Activated CD8-positive, alpha-beta memory T cell treated with anti-CD3 and anti-CD28 coated beads for 4 hours (primary cell): ENCODE results near the gene SLC25A44.

Source experiments
- DNase-seq, 2 donors: peaks; one replicate each; pipeline ENCODE4 v3.0.0-alpha.2; 2020; ENCODE audit warnings: low read depth in 2 of 2

Gene SLC25A44

GRCh38 chr1:156241311-156241811, 47.5 kb downstream of the SLC25A44 start:
- no peak for DNase-seq

GRCh38 chr1:156241926-156242325, 48.0 kb downstream of the SLC25A44 start, which contains the start of gene BGLAP:
BGLAP (plus strand) TSS chr1:156242184; CDS start chr1:156242232, 48 bp downstream.
- no peak for DNase-seq

DNA sequence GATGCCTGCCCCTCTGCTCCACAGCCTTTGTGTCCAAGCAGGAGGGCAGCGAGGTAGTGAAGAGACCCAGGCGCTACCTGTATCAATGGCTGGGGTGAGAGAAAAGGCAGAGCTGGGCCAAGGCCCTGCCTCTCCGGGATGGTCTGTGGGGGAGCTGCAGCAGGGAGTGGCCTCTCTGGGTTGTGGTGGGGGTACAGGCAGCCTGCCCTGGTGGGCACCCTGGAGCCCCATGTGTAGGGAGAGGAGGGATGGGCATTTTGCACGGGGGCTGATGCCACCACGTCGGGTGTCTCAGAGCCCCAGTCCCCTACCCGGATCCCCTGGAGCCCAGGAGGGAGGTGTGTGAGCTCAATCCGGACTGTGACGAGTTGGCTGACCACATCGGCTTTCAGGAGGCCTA, 48.8 kb downstream of the SLC25A44 start:
- no peak for DNase-seq

DNA sequence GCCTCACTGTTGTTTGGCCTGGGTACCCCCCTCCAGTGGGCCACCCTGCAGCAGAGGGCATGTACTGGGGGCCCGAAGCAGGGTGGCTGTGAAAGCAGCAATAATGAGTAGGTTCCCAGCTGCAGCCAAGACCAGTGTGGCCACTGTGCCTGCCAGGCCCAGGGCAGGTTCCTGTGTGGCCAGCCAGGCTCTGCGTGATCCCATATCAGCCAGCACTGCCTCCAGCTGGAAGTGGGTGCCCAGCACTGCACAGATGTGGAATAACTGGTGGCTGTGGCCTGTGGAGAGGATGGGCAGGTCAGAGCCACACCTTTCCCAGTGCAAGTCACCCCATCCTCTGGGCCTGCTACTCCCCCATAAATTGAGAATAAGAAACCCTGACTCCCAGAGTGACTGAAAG, 50.2 kb downstream of the SLC25A44 start:
- DNase-seq = no peak

DNA sequence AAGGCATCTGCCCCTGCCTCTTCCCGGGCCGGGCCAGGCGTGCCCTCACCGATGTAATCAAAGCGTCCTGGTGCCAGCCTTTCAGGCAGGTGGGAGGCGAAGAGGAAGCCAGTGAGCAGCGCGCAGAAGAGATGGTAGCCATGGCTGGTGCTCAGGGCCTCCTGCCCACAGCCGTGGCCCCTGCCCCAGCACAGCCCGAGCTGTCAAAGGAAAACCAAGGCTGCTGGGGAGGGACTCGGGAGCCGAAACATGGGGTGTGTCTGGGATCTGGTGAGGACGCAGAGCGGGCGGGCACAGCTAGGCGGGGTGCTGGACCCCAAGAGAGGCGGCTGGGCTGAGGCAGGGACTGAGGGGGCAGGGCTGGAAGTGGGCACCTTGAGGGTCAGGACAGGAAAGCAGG, 50.8 kb downstream of the SLC25A44 start:
- DNase-seq = no peak

GRCh38 chr1:156245451-156246232, 51.7 kb downstream of the SLC25A44 start:
- DNase-seq = no peak

GRCh38 chr1:156246241-156246780, 52.4 kb downstream of the SLC25A44 start:
- DNase-seq = no peak

DNA sequence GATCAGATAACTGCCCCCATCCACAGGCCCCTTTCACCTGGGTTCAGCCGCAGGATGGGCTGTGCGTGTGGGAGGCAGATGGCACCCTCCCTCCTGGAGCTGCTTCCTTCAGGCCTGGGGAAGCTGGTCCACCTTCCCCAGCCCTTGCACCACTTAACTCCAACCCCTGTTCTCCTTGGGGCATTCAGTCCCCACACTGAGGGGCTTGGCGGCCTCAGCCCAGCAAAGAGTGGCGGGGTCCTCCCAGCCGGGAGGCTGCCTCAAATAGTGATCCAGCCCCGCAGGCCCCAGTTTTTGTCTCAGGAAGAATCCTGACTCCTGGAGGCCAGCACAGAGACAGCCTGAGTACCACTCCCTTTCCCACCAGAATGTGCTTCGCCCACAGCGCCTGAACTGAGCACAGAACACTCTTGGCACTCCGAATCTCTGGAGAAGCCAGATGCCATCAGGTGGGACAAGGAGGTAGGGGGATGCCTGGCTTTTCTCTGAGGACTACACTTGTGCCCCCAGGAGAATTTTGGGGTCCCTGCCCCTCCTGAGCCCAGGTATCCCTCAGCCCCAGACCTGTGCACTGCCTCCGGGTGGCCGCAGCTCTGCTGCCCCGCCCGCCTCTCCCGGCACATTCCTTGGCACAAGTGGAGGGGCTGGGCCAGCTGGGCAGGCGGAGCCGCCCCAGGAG, 53.0 kb downstream of the SLC25A44 start:
- no peak for DNase-seq

GRCh38 chr1:156247460-156248322, 53.8 kb downstream of the SLC25A44 start, which contains the start of gene PAQR6:
PAQR6 (minus strand) TSS chr1:156248056; CDS start chr1:156246731, 1,325 bp downstream.
- no peak for DNase-seq

DNA sequence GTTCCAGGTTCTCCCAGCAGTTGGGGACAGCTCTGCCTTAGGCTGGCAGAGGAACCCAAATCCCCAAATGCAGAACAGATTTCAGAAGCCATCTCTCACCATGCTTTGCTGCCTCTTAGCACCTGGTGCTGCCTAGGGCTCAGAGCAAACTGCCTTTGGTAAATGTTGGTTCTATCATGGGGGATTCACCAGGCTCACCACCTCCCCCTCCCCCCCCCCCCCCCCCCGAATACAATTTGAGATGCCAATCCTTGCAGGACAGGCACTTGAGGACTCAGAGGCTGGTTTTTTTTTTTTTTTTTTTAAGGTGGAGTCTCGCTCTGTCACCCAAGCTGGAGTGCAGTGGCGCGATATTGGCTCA, 54.4 kb downstream of the SLC25A44 start:
- no peak for DNase-seq

GRCh38 chr1:156249593-156249992, 55.7 kb downstream of the SLC25A44 start:
- no peak for DNase-seq

GRCh38 chr1:156251527-156251926, 57.6 kb downstream of the SLC25A44 start:
- no peak for DNase-seq

- no peak for DNase-seq
Observed at GRCh38 chr1:156253634-156254033, 59.7 kb downstream of the SLC25A44 start.

DNA sequence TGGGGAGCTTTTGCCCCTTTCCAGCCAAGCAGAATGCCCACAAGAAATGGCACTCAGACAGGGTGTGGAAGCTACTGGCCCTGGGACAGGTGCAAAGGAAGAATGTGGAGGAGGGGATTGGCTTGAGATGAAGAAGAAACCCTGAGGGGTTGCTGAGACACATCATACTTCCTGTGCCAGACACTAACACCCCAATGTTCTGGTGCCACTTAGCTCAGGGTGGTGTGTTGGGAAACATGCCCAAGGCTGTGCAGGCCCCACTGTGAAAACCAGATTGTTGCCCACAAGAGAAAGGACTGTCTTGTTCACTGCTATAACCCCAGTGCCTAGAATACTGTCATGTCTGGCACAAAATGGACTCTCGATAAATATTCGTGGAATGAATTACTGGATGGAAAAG, 63.8 kb downstream of the SLC25A44 start:
- DNase-seq = no peak

GRCh38 chr1:156258859-156259258, 65.0 kb downstream of the SLC25A44 start:
- no peak for DNase-seq

- no peak for DNase-seq
Observed at GRCh38 chr1:156259805-156260204, 65.9 kb downstream of the SLC25A44 start.

DNA sequence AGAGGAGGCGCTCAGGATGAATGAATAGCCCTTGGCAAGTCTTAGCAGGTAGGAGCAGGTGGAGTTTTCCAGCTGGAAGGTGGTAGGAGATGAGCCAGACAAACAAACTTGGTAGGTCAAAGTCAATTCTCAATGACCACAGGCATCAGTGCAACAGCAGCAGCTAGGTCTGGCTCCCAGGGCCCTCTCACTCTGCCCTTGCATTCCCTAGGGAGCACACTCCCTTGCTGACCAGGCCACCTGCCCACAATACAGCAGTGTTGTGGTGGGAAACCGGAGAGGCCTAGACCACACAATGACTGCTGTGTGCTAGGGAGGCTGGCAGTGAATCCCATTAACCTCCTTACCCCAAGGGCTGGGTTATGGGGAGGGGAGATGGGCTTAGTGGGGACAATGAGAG, 67.0 kb downstream of the SLC25A44 start:
- DNase-seq = no peak
